ENCODE results near the gene EWSR1.
A peak's percentile ranks its signal among the peaks of the same experiment; 100 is the strongest.

Gene EWSR1

GRCh38 chr22:29302402-29302680 is 34.3 kb downstream of the EWSR1 start:
- TF ChIP-seq CTCF (IDR thresholded peaks at IDR 0.05) (no peak), ZFX (IDR thresholded peaks at IDR 0.05; ENCODE audit: borderline replicate concordance) (no peak)
- H3K27ac ChIP-seq, result peak overlapping the region; percentile 37

- TF ChIP-seq CTCF (IDR thresholded peaks at IDR 0.05) (no peak), ZFX (IDR thresholded peaks at IDR 0.05; ENCODE audit: borderline replicate concordance) (no peak)
Measured at GRCh38 chr22:29302681-29303465, 34.8 kb downstream of the EWSR1 start.

GRCh38 chr22:29305836-29306174 is 37.7 kb downstream of the EWSR1 start:
- H3K27ac ChIP-seq, result peak overlapping the region; percentile 86
- TF ChIP-seq ZFX (IDR thresholded peaks at IDR 0.05; ENCODE audit: borderline replicate concordance) (no peak), CTCF (IDR thresholded peaks at IDR 0.05) (no peak)

More at GRCh38 chr22:29302681-29303465, 34.8 kb downstream of the EWSR1 start:
- H3K27ac ChIP-seq, result peak overlapping the region; percentile 37

GRCh38 chr22:29306175-29306834 is 38.2 kb downstream of the EWSR1 start, which contains the start of gene GAS2L1:
TSS of gene GAS2L1 (plus strand) at chr22:29306650. CDS start at chr22:29308106, 1,456 bp downstream.
- H3K27ac ChIP-seq, result peak within 1 kb of the TSS; percentile 86
- TF ChIP-seq CTCF (IDR thresholded peaks at IDR 0.05) (peak; percentile 53), ZFX (IDR thresholded peaks at IDR 0.05; ENCODE audit: borderline replicate concordance) (no peak)

- peak overlapping the region; percentile 86 for H3K27ac ChIP-seq
- TF ChIP-seq CTCF (IDR thresholded peaks at IDR 0.05) (peak; percentile 6), ZFX (IDR thresholded peaks at IDR 0.05; ENCODE audit: borderline replicate concordance) (no peak)
Measured at GRCh38 chr22:29306835-29307595, 38.9 kb downstream of the EWSR1 start.

GRCh38 chr22:29307596-29308147 is 39.6 kb downstream of the EWSR1 start:
- peak overlapping the region; percentile 86 for H3K27ac ChIP-seq
- TF ChIP-seq ZFX (IDR thresholded peaks at IDR 0.05; ENCODE audit: borderline replicate concordance) (no peak), CTCF (IDR thresholded peaks at IDR 0.05) (no peak)
